MCF 10A (cell line): ENCODE data around the gene FAF1. TPM values are rescaled to one million over a fixed set of nuclear protein-coding genes. Genes with fewer than 3 reads are reported as not detected.

Source experiments
- BruUV-seq: library from RNA; stranded (reverse); fragments of 400-500 nt; replicated peaks from 2 replicates; lab custom pipeline; 2021; lab: Mats Ljungman, UMichigan
- CTCF ChIA-PET: fragments of 300-600 bp; sonication (Branson Sonifier 250); formaldehyde crosslinking; extraction: SDS; loops from one replicate; lab custom pipeline; 2021; ENCODE audit warnings: antibody characterized with exemption, inconsistent platforms; lab: Yijun Ruan, JAX
- POLR2A ChIA-PET: fragments of 300-600, 350-650 bp; sonication (Branson Sonifier 250); formaldehyde crosslinking; extraction: SDS; loops from one replicate; lab custom pipeline; 2020; ENCODE audit warnings: antibody characterized with exemption, inconsistent platforms; lab: Yijun Ruan, JAX
- DNase-seq: peaks from one replicate; pipeline ENCODE4 v3.0.0-alpha.2; 2018; ENCODE audit not compliant: unreplicated experiment
- H3K27ac Mint-ChIP-seq: one replicate; pipeline ENCODE4 v1.8.0; 2022; ENCODE audit warnings: mild to moderate bottlenecking, low read depth, mixed read lengths; ENCODE audit not compliant: unreplicated experiment
- H3K27me3 Mint-ChIP-seq: one replicate; pipeline ENCODE4 v1.8.0; 2022; ENCODE audit warnings: mixed read lengths; ENCODE audit not compliant: insufficient read depth, unreplicated experiment
- H3K36me3 Mint-ChIP-seq: one replicate; pipeline ENCODE4 v1.8.0; 2022; ENCODE audit warnings: mild to moderate bottlenecking, moderate library complexity, mixed read lengths; ENCODE audit not compliant: insufficient read depth, unreplicated experiment
- H3K4me1 Mint-ChIP-seq: one replicate; pipeline ENCODE4 v1.8.0; 2022; ENCODE audit warnings: mixed read lengths; ENCODE audit not compliant: insufficient read depth, unreplicated experiment
- H3K4me3 Mint-ChIP-seq: one replicate; pipeline ENCODE4 v1.8.0; 2022; ENCODE audit warnings: mild to moderate bottlenecking, moderate library complexity, mixed read lengths; ENCODE audit not compliant: unreplicated experiment
- H3K9me3 Mint-ChIP-seq: one replicate; pipeline ENCODE4 v1.8.0; 2022; ENCODE audit warnings: mixed read lengths; ENCODE audit not compliant: unreplicated experiment
- intact Hi-C: fragments of 100-400 bp; cut with micrococcal nuclease; formaldehyde crosslinking; loops from 2 replicates; pipeline ENCODE4 v1.14.1; 2022
- total RNA-seq: library from RNA; stranded (reverse); gene quantifications from 2 replicates; pipeline ENCODE4 v1.2.3, GENCODE V29; 2022
- TF ChIP-seq, protein P1 (sequence below): fragments of 200-600 bp; IDR thresholded peaks from one replicate; pipeline ENCODE4 v1.8.0; 2022; ENCODE audit warnings: antibody characterized with exemption, mild to moderate bottlenecking; ENCODE audit not compliant: unreplicated experiment

Gene FAF1
- total RNA-seq, 1 experiment from 2014 or later, result 93.2 TPM

DNA sequence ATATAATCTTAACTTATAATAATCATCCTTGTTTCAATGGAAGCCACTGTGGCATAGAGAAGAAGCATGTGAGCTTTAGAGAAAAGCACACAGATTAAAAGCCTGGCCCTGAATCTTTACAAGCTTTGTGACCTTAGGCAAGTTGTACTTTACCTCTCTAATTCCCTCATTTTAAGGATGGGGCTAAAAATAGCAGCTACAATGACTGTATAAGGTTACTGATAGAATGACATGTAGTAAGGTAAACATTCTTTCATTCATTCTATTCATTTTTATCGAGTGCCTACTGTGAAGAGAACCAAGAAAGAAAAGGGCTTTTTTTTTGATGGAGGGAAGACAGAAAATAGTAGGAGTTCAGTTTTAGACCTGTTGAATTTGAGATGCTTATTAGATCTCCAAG lies 35.6 kb upstream of the FAF1 start:
- Mint-ChIP-seq H3K27me3 (no peaks in the 10 kb centered on the region), H3K27ac (no peak overlapping the region), H3K4me3 (no peak overlapping the region), H3K4me1 (no peaks in the 10 kb centered on the region), H3K36me3 (no peaks in the 10 kb centered on the region), H3K9me3 (no peaks in the 10 kb centered on the region)
- DNase-seq, result no peak
- CTCF ChIA-PET, result interaction anchor here (0.6 kb wide), 1 partner anchor 37 kb away, joined by 3 read pairs; no protein-coding TSS in a partner anchor
- POLR2A ChIA-PET, result interaction anchor here (1.1 kb wide), 1 partner anchor 9 kb away, joined by 4 read pairs; no protein-coding TSS in a partner anchor
- TF ChIP-seq, protein P1, sequence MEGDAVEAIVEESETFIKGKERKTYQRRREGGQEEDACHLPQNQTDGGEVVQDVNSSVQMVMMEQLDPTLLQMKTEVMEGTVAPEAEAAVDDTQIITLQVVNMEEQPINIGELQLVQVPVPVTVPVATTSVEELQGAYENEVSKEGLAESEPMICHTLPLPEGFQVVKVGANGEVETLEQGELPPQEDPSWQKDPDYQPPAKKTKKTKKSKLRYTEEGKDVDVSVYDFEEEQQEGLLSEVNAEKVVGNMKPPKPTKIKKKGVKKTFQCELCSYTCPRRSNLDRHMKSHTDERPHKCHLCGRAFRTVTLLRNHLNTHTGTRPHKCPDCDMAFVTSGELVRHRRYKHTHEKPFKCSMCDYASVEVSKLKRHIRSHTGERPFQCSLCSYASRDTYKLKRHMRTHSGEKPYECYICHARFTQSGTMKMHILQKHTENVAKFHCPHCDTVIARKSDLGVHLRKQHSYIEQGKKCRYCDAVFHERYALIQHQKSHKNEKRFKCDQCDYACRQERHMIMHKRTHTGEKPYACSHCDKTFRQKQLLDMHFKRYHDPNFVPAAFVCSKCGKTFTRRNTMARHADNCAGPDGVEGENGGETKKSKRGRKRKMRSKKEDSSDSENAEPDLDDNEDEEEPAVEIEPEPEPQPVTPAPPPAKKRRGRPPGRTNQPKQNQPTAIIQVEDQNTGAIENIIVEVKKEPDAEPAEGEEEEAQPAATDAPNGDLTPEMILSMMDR, result no peak
- intact Hi-C loops, result no loop called here
- no TSS peak for BruUV-seq

DNA sequence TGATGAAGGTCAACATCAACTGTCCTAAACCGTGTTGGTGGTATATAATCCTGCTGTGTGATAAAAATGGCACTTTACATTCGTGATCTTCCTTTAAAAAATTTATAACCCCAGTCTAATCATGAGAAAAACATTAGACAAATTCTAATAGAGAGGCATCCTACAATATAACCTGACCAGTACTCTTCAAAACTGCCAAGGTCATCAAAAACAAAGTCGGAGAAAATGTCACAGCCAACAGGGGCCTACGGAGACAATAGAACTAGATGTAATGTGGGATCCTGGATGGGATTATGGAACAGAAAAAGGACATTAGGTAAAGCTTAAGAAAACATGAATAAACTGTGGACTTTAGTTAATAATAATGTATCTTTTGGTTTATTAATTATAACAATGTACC lies 34.9 kb upstream of the FAF1 start:
- ChIA-PET CTCF (no interaction called here), POLR2A (interaction anchor here (1.1 kb wide), 1 partner anchor 9 kb away, joined by 4 read pairs; no protein-coding TSS in a partner anchor)
- H3K27me3 Mint-ChIP-seq, result no peaks in the 10 kb centered on the region
- H3K36me3 Mint-ChIP-seq, result no peaks in the 10 kb centered on the region
- no peak for DNase-seq
- no peak overlapping the region for H3K27ac Mint-ChIP-seq
- H3K4me1 Mint-ChIP-seq, result no peaks in the 10 kb centered on the region
- intact Hi-C loops, result no loop called here
- no peaks in the 10 kb centered on the region for H3K9me3 Mint-ChIP-seq
- no peak overlapping the region for H3K4me3 Mint-ChIP-seq
- no TSS peak for BruUV-seq
- TF ChIP-seq, protein P1, result no peak

DNA sequence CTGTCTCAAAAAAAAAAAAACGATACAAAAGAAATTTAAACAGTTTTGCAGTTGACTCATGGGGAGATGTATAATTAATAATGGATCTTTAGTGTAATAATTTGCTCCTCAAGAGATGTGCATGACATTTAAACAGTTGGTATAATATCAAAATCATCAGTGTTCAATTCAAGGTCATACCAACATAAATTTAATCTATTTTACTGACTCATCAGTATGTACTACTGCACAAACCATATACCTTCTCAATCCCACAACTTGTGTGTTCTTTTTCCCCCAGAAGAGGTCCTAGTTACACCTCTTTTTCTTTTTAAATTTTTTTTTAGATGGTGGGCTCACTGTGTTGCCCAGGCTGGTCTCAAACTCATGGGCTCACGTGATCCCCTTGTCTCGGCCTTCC lies 33.6 kb upstream of the FAF1 start:
- Mint-ChIP-seq H3K4me1 (no peaks in the 10 kb centered on the region), H3K27ac (no peak overlapping the region), H3K4me3 (no peak overlapping the region), H3K9me3 (no peaks in the 10 kb centered on the region), H3K36me3 (no peaks in the 10 kb centered on the region), H3K27me3 (no peaks in the 10 kb centered on the region)
- ChIA-PET POLR2A (no interaction called here), CTCF (no interaction called here)
- DNase-seq, result no peak
- no TSS peak for BruUV-seq
- intact Hi-C loops, result no loop called here
- TF ChIP-seq, protein P1, result no peak

DNA sequence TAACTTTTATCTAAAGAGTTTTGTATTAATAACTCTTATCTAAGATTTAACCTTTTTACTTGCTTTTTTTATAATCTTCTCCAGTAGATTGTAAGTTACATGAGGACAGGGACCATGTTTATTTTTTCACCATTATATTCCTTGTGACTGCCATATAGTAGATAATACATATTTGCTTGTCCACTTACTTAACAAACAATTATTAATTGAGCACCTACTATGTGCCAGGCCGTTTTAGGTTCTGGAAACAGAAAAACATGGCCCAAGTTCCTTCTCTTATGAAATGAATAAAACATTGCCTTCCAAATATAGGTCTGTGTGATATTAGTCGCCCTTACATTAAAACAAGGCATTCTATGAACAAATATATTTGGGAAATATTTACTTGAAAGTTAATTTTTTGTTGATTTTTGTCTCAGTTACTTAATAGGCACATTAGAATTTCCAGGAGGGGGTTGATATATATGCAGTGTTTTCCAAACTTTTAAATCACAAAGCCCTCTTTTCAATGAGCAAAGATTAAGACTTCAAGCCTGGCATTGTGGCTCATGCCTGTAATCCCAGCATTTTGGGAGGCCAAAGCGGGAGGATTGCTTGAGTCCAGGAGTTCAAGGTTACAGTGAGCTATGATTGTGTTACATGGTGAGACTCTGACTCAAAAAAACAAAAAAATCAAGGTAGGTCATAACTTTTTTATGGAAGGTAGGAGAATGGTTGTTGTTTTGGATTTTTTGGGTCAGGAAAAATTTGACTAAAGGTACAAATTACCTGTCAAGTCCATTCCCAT lies 32.7 kb upstream of the FAF1 start:
- H3K27me3 Mint-ChIP-seq, result no peaks in the 10 kb centered on the region
- ChIA-PET POLR2A (no interaction called here), CTCF (no interaction called here)
- TF ChIP-seq, protein P1, result no peak
- H3K27ac Mint-ChIP-seq, result no peak overlapping the region
- no peaks in the 10 kb centered on the region for H3K9me3 Mint-ChIP-seq
- no peaks in the 10 kb centered on the region for H3K4me1 Mint-ChIP-seq
- intact Hi-C loops, result no loop called here
- BruUV-seq, result no TSS peak
- H3K36me3 Mint-ChIP-seq, result no peaks in the 10 kb centered on the region
- DNase-seq, result no peak
- H3K4me3 Mint-ChIP-seq, result no peak overlapping the region
